Activated T-cell treated with anti-CD3 and anti-CD28 coated beads for 4 hours (primary cell): Measurements from ENCODE around the gene ANKMY1.
"Not testable (repeated sequence)": the region's sequence is repeated elsewhere in the genome, so short reads cannot be mapped to it uniquely, and the experiment has no call there.

Experiments used
- DNase-seq: peaks from one replicate; pipeline ENCODE4 v3.0.0-alpha.2; 2020

ANKMY1 gene

GRCh38 chr2:240501531-240501991 lies 56.2 kb downstream of the ANKMY1 start:
- no peak for DNase-seq

GRCh38 chr2:240500561-240501423 lies 57.0 kb downstream of the ANKMY1 start:
- DNase-seq = no peak

- no peak for DNase-seq
These were observed 58.2 kb downstream of the ANKMY1 start for GRCh38 chr2:240499309-240500301.

- DNase-seq = no peak
These were observed 58.9 kb downstream of the ANKMY1 start for GRCh38 chr2:240498958-240499260.

- no peak for DNase-seq
These were observed 59.4 kb downstream of the ANKMY1 start for GRCh38 chr2:240498171-240498957.

- DNase-seq = not testable (repeated sequence)
These were observed 60.7 kb downstream of the ANKMY1 start for GRCh38 chr2:240497082-240497481.

GRCh38 chr2:240494942-240495341 lies 62.8 kb downstream of the ANKMY1 start:
- not testable (repeated sequence) for DNase-seq

GRCh38 chr2:240494194-240494793 lies 63.5 kb downstream of the ANKMY1 start:
- no peak for DNase-seq

- no peak for DNase-seq
These were observed 66.3 kb downstream of the ANKMY1 start for GRCh38 chr2:240491483-240491882.

- DNase-seq = no peak
These were observed 75.6 kb downstream of the ANKMY1 start for GRCh38 chr2:240482141-240482540.

- DNase-seq = no peak
These were observed 76.1 kb downstream of the ANKMY1 start for GRCh38 chr2:240481720-240482119.

GRCh38 chr2:240480834-240481623 lies 76.8 kb downstream of the ANKMY1 start:
- DNase-seq = no peak

- no peak for DNase-seq
These were observed 78.7 kb downstream of the ANKMY1 start for GRCh38 chr2:240479111-240479501.

- DNase-seq = no peak
These were observed 79.3 kb downstream of the ANKMY1 start for GRCh38 chr2:240478346-240479110.

GRCh38 chr2:240477916-240478315 lies 79.9 kb downstream of the ANKMY1 start:
- no peak for DNase-seq

GRCh38 chr2:240473211-240473610 lies 84.6 kb downstream of the ANKMY1 start:
- no peak for DNase-seq

GRCh38 chr2:240472078-240472790 lies 85.6 kb downstream of the ANKMY1 start:
- no peak for DNase-seq

GRCh38 chr2:240469740-240470139 lies 88.0 kb downstream of the ANKMY1 start:
- no peak for DNase-seq

- DNase-seq = no peak
These were observed 88.5 kb downstream of the ANKMY1 start for GRCh38 chr2:240469239-240469636.
